HFF-Myc (cell line): Measurements from ENCODE around the gene HOXD3.

Experiments used
- DNase-seq: peaks from one replicate; pipeline ENCODE4 v3.0.0-alpha.2; 2011; ENCODE audit warnings: low read depth; ENCODE audit errors: extremely low read depth
- H3K4me3 ChIP-seq: replicated peaks from 2 replicates; pipeline ENCODE4 v1.5.1; 2011; ENCODE audit warnings: low read depth, mild to moderate bottlenecking, control low read depth, low read length
- CTCF ChIP-seq: IDR thresholded peaks from 2 replicates; pipeline ENCODE4 v1.5.1; 2012; ENCODE audit warnings: mild to moderate bottlenecking, low read depth, low read length, control low read depth; ENCODE audit errors: missing control alignments

The HOXD3 gene

GRCh38 chr2:176199902-176200301 lies 42.8 kb downstream of the HOXD3 start:
- no peak for DNase-seq
- no peak for TF ChIP-seq CTCF
- no peak overlapping the region for H3K4me3 ChIP-seq

GRCh38 chr2:176200971-176201370 lies 43.9 kb downstream of the HOXD3 start:
- no peak for TF ChIP-seq CTCF
- no peak for DNase-seq
- no peak overlapping the region for H3K4me3 ChIP-seq

DNA sequence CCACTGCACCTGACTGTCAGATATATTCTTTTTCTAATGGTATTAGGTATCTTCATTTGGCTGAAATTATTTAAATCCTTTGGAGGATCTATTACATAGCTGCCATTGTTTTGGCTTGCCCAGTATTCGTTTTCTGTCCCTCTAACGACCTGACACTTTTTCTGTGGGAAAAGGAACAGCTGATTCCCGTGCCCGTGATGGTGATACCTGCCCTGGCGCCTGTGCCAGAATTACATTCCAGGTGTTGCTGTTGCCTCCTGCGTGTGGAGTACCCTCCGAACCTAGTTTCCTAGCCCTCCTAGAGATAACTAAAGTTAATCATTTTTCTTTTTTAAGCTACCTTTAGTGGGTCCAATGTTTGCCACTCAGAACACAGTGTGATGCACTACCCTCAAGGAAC lies 45.4 kb downstream of the HOXD3 start:
- no peak overlapping the region for H3K4me3 ChIP-seq
- no peak for DNase-seq
- no peak for TF ChIP-seq CTCF

DNA sequence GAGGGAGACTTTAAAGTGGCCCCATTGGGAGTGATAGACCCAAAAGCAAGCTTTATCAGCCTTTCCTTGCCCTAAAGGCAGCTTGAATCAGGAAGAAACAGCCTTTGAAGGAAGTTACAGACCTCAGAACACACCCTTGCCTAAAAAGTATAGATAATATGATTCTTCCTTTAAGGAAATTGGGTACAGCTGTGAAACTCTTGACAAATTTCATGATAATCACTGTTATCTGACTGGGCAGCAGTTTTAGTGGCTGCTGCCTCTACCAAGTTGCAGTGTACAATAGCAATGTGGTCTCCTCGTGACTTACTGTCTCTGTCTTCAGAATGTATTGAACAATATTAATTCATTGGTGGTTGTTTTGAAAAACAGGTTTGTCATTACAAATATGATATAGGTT lies 48.0 kb downstream of the HOXD3 start:
- no peak for DNase-seq
- no peak overlapping the region for H3K4me3 ChIP-seq
- TF ChIP-seq CTCF = no peak

DNA sequence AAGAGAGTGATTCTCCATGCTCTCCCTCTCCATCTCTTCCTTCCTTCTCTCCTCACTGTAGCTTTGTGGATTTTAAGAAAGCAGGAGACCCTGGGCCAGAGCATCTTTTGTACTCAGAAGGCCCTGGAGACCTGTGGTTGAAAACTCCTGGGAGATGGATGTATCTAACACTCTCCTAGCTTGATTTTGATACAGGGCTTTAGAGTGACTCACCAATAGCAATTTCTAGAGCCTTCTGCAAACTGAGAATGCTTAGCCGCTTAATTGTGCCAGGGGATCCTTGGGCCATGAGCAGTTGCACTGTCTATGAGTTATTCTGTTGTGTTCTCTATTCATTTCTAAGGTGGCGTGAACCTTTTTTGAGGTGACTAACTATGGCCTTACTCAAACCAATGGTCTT lies 49.0 kb downstream of the HOXD3 start:
- peak; percentile 6 for DNase-seq
- TF ChIP-seq CTCF = no peak
- H3K4me3 ChIP-seq = no peak overlapping the region

DNA sequence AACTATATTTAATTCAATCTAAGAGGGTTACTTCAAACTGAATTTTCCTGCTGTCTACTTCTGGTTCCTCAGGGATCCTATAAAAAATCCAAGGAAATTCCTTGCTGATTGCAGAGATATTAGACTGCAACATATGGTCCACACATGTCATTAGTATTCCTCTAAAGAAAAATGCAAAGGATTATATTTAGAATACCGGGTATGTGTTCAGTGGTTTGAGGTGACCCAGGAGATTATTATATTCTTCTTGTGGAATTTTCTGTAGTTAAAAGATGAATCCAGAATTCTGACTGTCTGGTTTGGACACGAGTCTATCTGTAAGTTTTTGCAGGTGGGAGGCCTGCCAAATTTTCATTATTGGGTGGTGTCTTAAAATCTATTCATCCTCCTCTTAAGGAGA lies 49.6 kb downstream of the HOXD3 start:
- TF ChIP-seq CTCF = no peak
- DNase-seq = peak; percentile 75
- no peak overlapping the region for H3K4me3 ChIP-seq

- TF ChIP-seq CTCF = no peak
- no peak for DNase-seq
- H3K4me3 ChIP-seq = no peak overlapping the region
Measured at GRCh38 chr2:176211110-176211509, 54.0 kb downstream of the HOXD3 start.
